ENCODE measurements around the gene PHACTR1. TPM values are rescaled to one million over a fixed set of nuclear protein-coding genes. Genes with fewer than 3 reads are reported as not detected.

The PHACTR1 gene
- total and polyA plus RNA-seq, 2 of the 4 experiments (the other 2 are of a cell fraction) = not detected

DNA sequence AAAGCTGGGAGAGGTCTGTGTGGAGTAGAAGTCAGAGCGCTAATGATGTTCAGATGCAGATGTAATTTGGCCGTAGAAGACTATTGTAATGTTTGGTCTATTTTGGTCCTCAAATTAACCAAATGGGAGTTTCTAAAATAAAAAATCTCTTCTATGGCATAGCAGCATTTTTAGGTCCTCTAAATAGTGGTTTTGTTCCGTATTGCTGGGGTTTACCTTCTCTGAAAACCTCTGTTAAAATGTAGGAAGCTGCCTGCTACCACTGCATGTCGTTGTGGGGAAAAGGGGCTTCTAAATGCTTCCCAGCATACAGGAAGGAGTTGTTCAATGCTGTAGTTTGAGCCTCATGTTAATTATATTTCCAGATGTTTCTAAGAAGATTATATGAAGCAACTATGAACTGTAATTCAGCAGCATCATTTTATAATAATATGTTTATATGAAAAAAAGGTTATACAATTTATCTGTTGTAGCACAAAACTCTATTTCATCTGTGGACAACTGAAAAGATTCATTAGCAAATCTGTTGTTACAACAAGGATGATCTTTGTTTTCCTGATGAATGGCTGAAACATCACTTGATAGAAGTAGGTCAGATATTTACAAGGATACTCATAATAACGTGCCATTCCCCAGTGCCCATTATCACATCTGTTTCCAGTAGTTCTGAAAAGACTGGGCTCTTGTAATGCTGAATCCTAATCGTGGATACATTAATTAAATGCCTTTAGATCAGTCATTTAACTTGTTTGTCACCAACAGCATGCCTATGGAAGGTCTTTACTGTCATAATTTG lies 355.2 kb downstream of the PHACTR1 start:
- in situ Hi-C loops (cut with MboI; ENCODE audit: low sequenced_read_pairs) = no loop called here
- H3K56ac ChIP-seq (ENCODE audit: extremely low read depth, insufficient read depth, low read length) = no peak overlapping the region
- no peak overlapping the region for H3K4me3 ChIP-seq (ENCODE audit: insufficient read depth, low read depth, low read length)
- H3K9ac ChIP-seq (ENCODE audit: low read depth, low read length) = no peak overlapping the region
- no peak overlapping the region for H2BK5ac ChIP-seq (ENCODE audit: low read depth, low read length, poor library complexity, severe bottlenecking)
- intact Hi-C loops (cut with micrococcal nuclease) = no loop called here
- no peak overlapping the region for H3K23ac ChIP-seq (ENCODE audit: low read depth, low read length)
- H3K14ac ChIP-seq (replicated peaks; ENCODE audit: low read depth, low read length) = no peak overlapping the region
- no peak overlapping the region for H2AK5ac ChIP-seq (ENCODE audit: low read depth, low read length)
- no peak overlapping the region for H3K4ac ChIP-seq (ENCODE audit: low read depth, low read length)
- ATAC-seq (ENCODE audit: low read depth) (no peak), DNase-seq (no peak)
- no peaks in the 10 kb centered on the region for H3K9me1 ChIP-seq (ENCODE audit: insufficient read depth, low read length)
- no peak overlapping the region for H2AK9ac ChIP-seq (replicated peaks; ENCODE audit: low read depth, low read length, poor library complexity)
- no peak overlapping the region for H3K27ac ChIP-seq (ENCODE audit: insufficient read depth, low read length)
- H3K27me3 ChIP-seq (ENCODE audit: control insufficient read depth, insufficient read depth, low read length) = no peaks in the 10 kb centered on the region
- H3K79me1 ChIP-seq (ENCODE audit: low read depth in 1 of 2, low read length in 2 of 2) = no peaks in the 10 kb centered on the region
- no peaks in the 10 kb centered on the region for H4K20me1 ChIP-seq (ENCODE audit: insufficient read depth, low read length)
- H2BK15ac ChIP-seq (ENCODE audit: low read depth, low read length) = no peak overlapping the region
- no peak overlapping the region for H3K18ac ChIP-seq (ENCODE audit: low read depth, low read length)
- no peak overlapping the region for H4K5ac ChIP-seq (ENCODE audit: low read depth, low read length)
- TF ChIP-seq BHLHE40 (IDR thresholded peaks at IDR 0.05; ENCODE audit: low read depth, low read length) = no peak
- no peak for TF ChIP-seq NFE2L2 (IDR thresholded peaks at IDR 0.05; ENCODE audit: low read depth, low read length)
- TF ChIP-seq, protein P1, sequence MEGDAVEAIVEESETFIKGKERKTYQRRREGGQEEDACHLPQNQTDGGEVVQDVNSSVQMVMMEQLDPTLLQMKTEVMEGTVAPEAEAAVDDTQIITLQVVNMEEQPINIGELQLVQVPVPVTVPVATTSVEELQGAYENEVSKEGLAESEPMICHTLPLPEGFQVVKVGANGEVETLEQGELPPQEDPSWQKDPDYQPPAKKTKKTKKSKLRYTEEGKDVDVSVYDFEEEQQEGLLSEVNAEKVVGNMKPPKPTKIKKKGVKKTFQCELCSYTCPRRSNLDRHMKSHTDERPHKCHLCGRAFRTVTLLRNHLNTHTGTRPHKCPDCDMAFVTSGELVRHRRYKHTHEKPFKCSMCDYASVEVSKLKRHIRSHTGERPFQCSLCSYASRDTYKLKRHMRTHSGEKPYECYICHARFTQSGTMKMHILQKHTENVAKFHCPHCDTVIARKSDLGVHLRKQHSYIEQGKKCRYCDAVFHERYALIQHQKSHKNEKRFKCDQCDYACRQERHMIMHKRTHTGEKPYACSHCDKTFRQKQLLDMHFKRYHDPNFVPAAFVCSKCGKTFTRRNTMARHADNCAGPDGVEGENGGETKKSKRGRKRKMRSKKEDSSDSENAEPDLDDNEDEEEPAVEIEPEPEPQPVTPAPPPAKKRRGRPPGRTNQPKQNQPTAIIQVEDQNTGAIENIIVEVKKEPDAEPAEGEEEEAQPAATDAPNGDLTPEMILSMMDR (conservative IDR thresholded peaks at IDR 0.05; ENCODE audit: low read depth, low read length) = no peak
- no peak for TF ChIP-seq MXI1 (IDR thresholded peaks at IDR 0.05; ENCODE audit: borderline replicate concordance, low read depth, low read length)
- TF ChIP-seq, protein P2, sequence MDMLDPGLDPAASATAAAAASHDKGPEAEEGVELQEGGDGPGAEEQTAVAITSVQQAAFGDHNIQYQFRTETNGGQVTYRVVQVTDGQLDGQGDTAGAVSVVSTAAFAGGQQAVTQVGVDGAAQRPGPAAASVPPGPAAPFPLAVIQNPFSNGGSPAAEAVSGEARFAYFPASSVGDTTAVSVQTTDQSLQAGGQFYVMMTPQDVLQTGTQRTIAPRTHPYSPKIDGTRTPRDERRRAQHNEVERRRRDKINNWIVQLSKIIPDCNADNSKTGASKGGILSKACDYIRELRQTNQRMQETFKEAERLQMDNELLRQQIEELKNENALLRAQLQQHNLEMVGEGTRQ (IDR thresholded peaks at IDR 0.05; ENCODE audit: low read depth, low read length) = no peak
- TF ChIP-seq MAFK (IDR thresholded peaks at IDR 0.05; ENCODE audit: low read depth, low read length) = no peak
- TF ChIP-seq FOS (IDR thresholded peaks at IDR 0.05; ENCODE audit: low read depth, low read length) = no peak
- TF ChIP-seq SMC3 (IDR thresholded peaks at IDR 0.05; ENCODE audit: low read depth, low read length) = no peak
- no peak for TF ChIP-seq POLR2A (IDR thresholded peaks at IDR 0.05; ENCODE audit: low read depth, low read length)
- TF ChIP-seq MAZ (IDR thresholded peaks at IDR 0.05; ENCODE audit: borderline replicate concordance, low read depth, low read length) = no peak
- no peak for TF ChIP-seq RCOR1 (IDR thresholded peaks at IDR 0.05; ENCODE audit: insufficient replicate concordance, low read length)
- TF ChIP-seq RAD21 (IDR thresholded peaks at IDR 0.05; ENCODE audit: low read length) = no peak
- TF ChIP-seq CHD1 (IDR thresholded peaks at IDR 0.05; ENCODE audit: low read depth, low read length) = no peak
- TF ChIP-seq CEBPB (IDR thresholded peaks at IDR 0.05; ENCODE audit: low read depth, low read length) = no peak
- TF ChIP-seq RFX5 (IDR thresholded peaks at IDR 0.05; ENCODE audit: low read depth, low read length) = no peak
- TF ChIP-seq, protein P3, sequence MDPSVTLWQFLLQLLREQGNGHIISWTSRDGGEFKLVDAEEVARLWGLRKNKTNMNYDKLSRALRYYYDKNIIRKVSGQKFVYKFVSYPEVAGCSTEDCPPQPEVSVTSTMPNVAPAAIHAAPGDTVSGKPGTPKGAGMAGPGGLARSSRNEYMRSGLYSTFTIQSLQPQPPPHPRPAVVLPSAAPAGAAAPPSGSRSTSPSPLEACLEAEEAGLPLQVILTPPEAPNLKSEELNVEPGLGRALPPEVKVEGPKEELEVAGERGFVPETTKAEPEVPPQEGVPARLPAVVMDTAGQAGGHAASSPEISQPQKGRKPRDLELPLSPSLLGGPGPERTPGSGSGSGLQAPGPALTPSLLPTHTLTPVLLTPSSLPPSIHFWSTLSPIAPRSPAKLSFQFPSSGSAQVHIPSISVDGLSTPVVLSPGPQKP (IDR thresholded peaks at IDR 0.05; ENCODE audit: borderline replicate concordance, low read depth, low read length) = no peak
- 0 out of 2 replicates have a peak, but pooled peaks cover 2% of the 10 kb centered on the region for H3K9me3 ChIP-seq (ENCODE audit: control insufficient read depth, insufficient read depth, low read length)
- no peaks in the 10 kb centered on the region for H3K36me3 ChIP-seq (ENCODE audit: control insufficient read depth, insufficient read depth, low read length)
- dilution Hi-C loops (cut with HindIII; ENCODE audit: low sequenced_read_pairs, unreplicated experiment) = no loop called here
- no CpG with 5 or more reads among the region's 6 CpGs for WGBS, 2 experiments (ENCODE audit: extremely low coverage in 2 of 2, insufficient read length in 1 of 2)
- no peaks in the 10 kb centered on the region for H3K4me1 ChIP-seq (ENCODE audit: control insufficient read depth, insufficient read depth, low read length)
- no TSS peak for BruUV-seq (replicated peaks)
- H4K8ac ChIP-seq (ENCODE audit: low read depth in 2 of 2, low read length in 2 of 2) = no peak overlapping the region
- no peak overlapping the region for H4K91ac ChIP-seq (ENCODE audit: insufficient read depth, low read depth, low read length)
- H2AFZ ChIP-seq (replicated peaks; ENCODE audit: low read length, poor library complexity) = no peak overlapping the region
- ChIA-PET POLR2A (ENCODE audit: unreplicated experiment) (interaction anchor here (0.7 kb wide), 1 partner anchor 115 kb away, joined by 6 read pairs; no protein-coding TSS in a partner anchor), CTCF (no interaction called here)
- H2BK20ac ChIP-seq (ENCODE audit: low read depth, low read length) = no peak overlapping the region
- no peak overlapping the region for H2BK120ac ChIP-seq (ENCODE audit: low read depth, low read length)
- no peak overlapping the region for H3K4me2 ChIP-seq (ENCODE audit: low read depth, low read length)
